ENCODE data around the gene GLIS1. TPM values are rescaled to one million over a fixed set of nuclear protein-coding genes. Genes with fewer than 3 reads are reported as not detected.

The GLIS1 gene
- total RNA-seq, 1 experiment from 2014 or later, result 0.24 TPM

- TF ChIP-seq AR (CRISPR knock-in tag; IDR thresholded peaks at IDR 0.05) (no peak), ELF4 (CRISPR knock-in tag; IDR thresholded peaks at IDR 0.05; ENCODE audit: low read depth) (no peak), NFE2L1 (CRISPR knock-in tag; IDR thresholded peaks at IDR 0.05) (no peak), CDX4 (CRISPR knock-in tag; IDR thresholded peaks at IDR 0.05; ENCODE audit: borderline replicate concordance) (no peak)
Measured at GRCh38 chr1:53558739-53559315, 180.1 kb downstream of the GLIS1 start (continued).

GRCh38 chr1:53557830-53558738 lies 180.9 kb downstream of the GLIS1 start:
- Mint-ChIP-seq H3K9me3 (no peaks in the 10 kb centered on the region), H3K36me3 (no peaks in the 10 kb centered on the region), H3K27ac (no peak overlapping the region), H3K4me3 (no peak overlapping the region), H3K4me1 (peaks cover 7% of the 10 kb centered on the region), H3K27me3 (ENCODE audit: low read depth) (peaks cover 9% of the 10 kb centered on the region)
- peak; percentile 11 for DNase-seq (ENCODE audit: low spot score)
- no peak for TF ChIP-seq NR1H2 (CRISPR knock-in tag; IDR thresholded peaks at IDR 0.05)
- no peak for TF ChIP-seq ZNF219 (CRISPR knock-in tag; IDR thresholded peaks at IDR 0.05; ENCODE audit: borderline replicate concordance)
- TF ChIP-seq ZNF138 (CRISPR knock-in tag; conservative IDR thresholded peaks at IDR 0.05), result no peak
- TF ChIP-seq MLX (CRISPR knock-in tag; IDR thresholded peaks at IDR 0.05), result no peak
- no peak for TF ChIP-seq AR (CRISPR knock-in tag; IDR thresholded peaks at IDR 0.05)
- no peak for TF ChIP-seq ZNF317 (CRISPR knock-in tag; IDR thresholded peaks at IDR 0.05; ENCODE audit: borderline replicate concordance, low read depth)
- no peak for TF ChIP-seq ZNF532 (CRISPR knock-in tag; IDR thresholded peaks at IDR 0.05; ENCODE audit: borderline replicate concordance)
- TF ChIP-seq ZNF396 (CRISPR knock-in tag; IDR thresholded peaks at IDR 0.05; ENCODE audit: borderline replicate concordance), result no peak
- no peak for TF ChIP-seq RELA (CRISPR knock-in tag; IDR thresholded peaks at IDR 0.05; ENCODE audit: borderline replicate concordance)
- TF ChIP-seq E2F5 (CRISPR knock-in tag; IDR thresholded peaks at IDR 0.05), result no peak
- no peak for TF ChIP-seq NFYB (CRISPR knock-in tag; conservative IDR thresholded peaks at IDR 0.05; ENCODE audit: low read depth)
- TF ChIP-seq IRF2 (CRISPR knock-in tag; IDR thresholded peaks at IDR 0.05; ENCODE audit: borderline replicate concordance, low read depth), result no peak
- TF ChIP-seq JUN (CRISPR knock-in tag; IDR thresholded peaks at IDR 0.05), result no peak
- TF ChIP-seq CREM (CRISPR knock-in tag; IDR thresholded peaks at IDR 0.05), result no peak
- no peak for TF ChIP-seq E2F1 (CRISPR knock-in tag; IDR thresholded peaks at IDR 0.05)
- ChIA-PET CTCF (interaction anchor here (1.5 kb wide), 1 partner anchor 124 kb away, joined by 3 read pairs; no protein-coding TSS in a partner anchor), POLR2A (no interaction called here)
- ATAC-seq, result no peak
